HL-60 (cell line): ENCODE results near the gene ZNF205.
A peak's percentile ranks its signal among the peaks of the same experiment; 100 is the strongest.

Experiments
- DNase-seq, 2 experiments: peaks; one replicate each; pipeline ENCODE4 v3.0.0-alpha.2; 2010 to 2020; ENCODE audit warnings: low read depth in 1 of 2, low spot score in 1 of 2
- H3K27ac ChIP-seq: fragments of 250-450 bp; sonication (Bioruptor Pico); replicated peaks from 2 replicates; pipeline ENCODE4 v1.5.1; 2020; ENCODE audit warnings: mild to moderate bottlenecking, moderate library complexity
- H3K27me3 ChIP-seq: fragments of 250-450 bp; sonication (Bioruptor Pico); 2 replicates; pipeline ENCODE4 v1.5.1; 2021; ENCODE audit warnings: mild to moderate bottlenecking, moderate library complexity; ENCODE audit not compliant: insufficient read depth, poor library complexity, severe bottlenecking
- H3K4me3 ChIP-seq: replicated peaks from 2 replicates; pipeline ENCODE4 v1.5.1; 2011; ENCODE audit warnings: mild to moderate bottlenecking, control low read depth, low read length; ENCODE audit not compliant: insufficient read depth
- CTCF ChIP-seq: IDR thresholded peaks from one replicate; pipeline ENCODE4 v1.5.1; 2011; ENCODE audit warnings: low read length, control low read depth, inconsistent platforms; ENCODE audit not compliant: insufficient read depth
- GABPA ChIP-seq: IDR thresholded peaks from 2 replicates; pipeline ENCODE4 v1.6.1; 2012; ENCODE audit warnings: low read depth
- POLR2AphosphoS5 ChIP-seq: IDR thresholded peaks from 2 replicates; pipeline ENCODE4 v1.6.1; 2012; ENCODE audit warnings: low read depth
- REST ChIP-seq: IDR thresholded peaks from 2 replicates; pipeline ENCODE4 v1.6.1; 2012; ENCODE audit warnings: low read depth; ENCODE audit not compliant: insufficient replicate concordance
- SPI1 ChIP-seq: IDR thresholded peaks from 2 replicates; pipeline ENCODE4 v1.6.1; 2012; ENCODE audit warnings: low read depth, mild to moderate bottlenecking, borderline replicate concordance

ZNF205 gene

GRCh38 chr16:3148256-3149192 is 36.1 kb downstream of the ZNF205 start:
- H3K27ac ChIP-seq, result no peak overlapping the region
- DNase-seq, result no peak
- H3K27me3 ChIP-seq, result no peaks in the 10 kb centered on the region
- no peak for TF ChIP-seq SPI1
- TF ChIP-seq REST, result no peak
- TF ChIP-seq GABPA, result no peak
- TF ChIP-seq CTCF, result no peak
- no peak for TF ChIP-seq POLR2AphosphoS5
- no peak overlapping the region for H3K4me3 ChIP-seq

- DNase-seq, result no peak
- Histone ChIP-seq H3K27me3 (no peaks in the 10 kb centered on the region), H3K4me3 (no peak overlapping the region), H3K27ac (no peak overlapping the region)
- TF ChIP-seq SPI1 (no peak), REST (no peak), POLR2AphosphoS5 (no peak), CTCF (no peak), GABPA (no peak)
Observed at GRCh38 chr16:3149193-3149530, 36.8 kb downstream of the ZNF205 start.

GRCh38 chr16:3149630-3150345 is 37.4 kb downstream of the ZNF205 start:
- DNase-seq, result peak in 1 of 2 experiments; percentile 81
- Histone ChIP-seq H3K4me3 (peak overlapping the region; percentile 59), H3K27me3 (no peaks in the 10 kb centered on the region), H3K27ac (peak overlapping the region; percentile 79)
- TF ChIP-seq POLR2AphosphoS5 (no peak), SPI1 (no peak; the same call in 1 of the 2 replicates), GABPA (no peak), REST (no peak), CTCF (no peak)
